ENCODE results near the gene SPOPL. TPM values are rescaled to one million over a fixed set of nuclear protein-coding genes. Genes with fewer than 3 reads are reported as not detected.

The SPOPL gene
- total and polyA plus RNA-seq, 9 of the 15 experiments (the other 6 are each of a cell fraction or from before 2014, with no cell fraction given): 0.53 to 6.1 (median 4.1) TPM

DNA sequence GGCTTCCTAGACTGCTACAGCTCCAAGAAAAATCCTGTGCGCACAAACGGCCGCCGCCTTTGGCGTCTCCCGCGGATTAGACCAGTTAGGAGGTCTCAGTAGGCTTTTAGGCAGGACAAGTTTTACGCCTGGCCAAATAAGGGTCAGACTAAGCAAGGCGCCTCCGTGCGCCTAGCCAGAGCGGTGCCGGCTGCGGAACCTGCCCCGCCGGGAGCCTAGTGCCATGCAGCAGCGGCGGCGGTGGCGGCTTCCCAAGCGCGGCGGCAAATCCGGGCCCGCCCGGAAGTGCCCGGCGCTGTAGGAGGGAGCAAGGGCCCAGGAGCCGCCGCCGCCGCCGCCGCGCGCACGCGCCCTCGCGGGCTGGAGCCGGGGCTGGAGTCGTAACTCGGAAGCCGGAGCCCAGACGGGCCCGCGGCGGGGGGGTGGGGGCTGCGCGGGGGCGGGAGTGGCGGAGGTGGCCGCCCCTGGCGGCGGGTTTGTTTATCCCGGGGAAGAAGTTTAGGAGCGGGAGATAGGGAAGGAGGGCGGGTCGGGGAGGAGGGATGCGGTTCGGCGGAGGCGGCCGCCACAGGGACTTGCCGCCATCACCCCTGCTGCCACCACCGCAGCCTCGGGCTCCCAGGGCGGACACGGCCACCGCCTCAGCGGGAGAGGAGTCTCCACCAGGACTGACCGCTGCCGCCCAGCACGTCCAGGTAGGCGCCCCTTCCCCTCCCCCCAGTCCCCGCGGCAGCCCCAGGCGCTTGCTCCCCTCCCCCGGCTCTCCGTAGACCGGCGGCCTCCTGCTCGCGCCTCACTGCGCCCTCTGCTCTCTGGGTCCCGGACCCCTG, at the start of gene SPOPL (continued):
- TF ChIP-seq, protein P1, sequence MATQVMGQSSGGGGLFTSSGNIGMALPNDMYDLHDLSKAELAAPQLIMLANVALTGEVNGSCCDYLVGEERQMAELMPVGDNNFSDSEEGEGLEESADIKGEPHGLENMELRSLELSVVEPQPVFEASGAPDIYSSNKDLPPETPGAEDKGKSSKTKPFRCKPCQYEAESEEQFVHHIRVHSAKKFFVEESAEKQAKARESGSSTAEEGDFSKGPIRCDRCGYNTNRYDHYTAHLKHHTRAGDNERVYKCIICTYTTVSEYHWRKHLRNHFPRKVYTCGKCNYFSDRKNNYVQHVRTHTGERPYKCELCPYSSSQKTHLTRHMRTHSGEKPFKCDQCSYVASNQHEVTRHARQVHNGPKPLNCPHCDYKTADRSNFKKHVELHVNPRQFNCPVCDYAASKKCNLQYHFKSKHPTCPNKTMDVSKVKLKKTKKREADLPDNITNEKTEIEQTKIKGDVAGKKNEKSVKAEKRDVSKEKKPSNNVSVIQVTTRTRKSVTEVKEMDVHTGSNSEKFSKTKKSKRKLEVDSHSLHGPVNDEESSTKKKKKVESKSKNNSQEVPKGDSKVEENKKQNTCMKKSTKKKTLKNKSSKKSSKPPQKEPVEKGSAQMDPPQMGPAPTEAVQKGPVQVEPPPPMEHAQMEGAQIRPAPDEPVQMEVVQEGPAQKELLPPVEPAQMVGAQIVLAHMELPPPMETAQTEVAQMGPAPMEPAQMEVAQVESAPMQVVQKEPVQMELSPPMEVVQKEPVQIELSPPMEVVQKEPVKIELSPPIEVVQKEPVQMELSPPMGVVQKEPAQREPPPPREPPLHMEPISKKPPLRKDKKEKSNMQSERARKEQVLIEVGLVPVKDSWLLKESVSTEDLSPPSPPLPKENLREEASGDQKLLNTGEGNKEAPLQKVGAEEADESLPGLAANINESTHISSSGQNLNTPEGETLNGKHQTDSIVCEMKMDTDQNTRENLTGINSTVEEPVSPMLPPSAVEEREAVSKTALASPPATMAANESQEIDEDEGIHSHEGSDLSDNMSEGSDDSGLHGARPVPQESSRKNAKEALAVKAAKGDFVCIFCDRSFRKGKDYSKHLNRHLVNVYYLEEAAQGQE (IDR thresholded peaks at IDR 0.05; ENCODE audit: borderline replicate concordance): no peak
- TF ChIP-seq, protein P1 (CRISPR knock-in tag; IDR thresholded peaks at IDR 0.05; ENCODE audit: low read depth): no peak
- no peak for TF ChIP-seq SMARCA5 (IDR thresholded peaks at IDR 0.05)
- TF ChIP-seq RBM17 (IDR thresholded peaks at IDR 0.05; ENCODE audit: borderline replicate concordance, low read depth, low read length): no peak
- no peak for TF ChIP-seq KLF13 (tag; IDR thresholded peaks at IDR 0.05; ENCODE audit: borderline replicate concordance, low read depth)
- TF ChIP-seq NR4A1 (CRISPR knock-in tag; IDR thresholded peaks at IDR 0.05): no peak
- no peak for TF ChIP-seq NR4A1 (tag; IDR thresholded peaks at IDR 0.05)
- no peak for TF ChIP-seq CAMTA2 (CRISPR knock-in tag; conservative IDR thresholded peaks at IDR 0.05)
- TF ChIP-seq MTA2 (IDR thresholded peaks at IDR 0.05; ENCODE audit: low read depth): no peak
- TF ChIP-seq MYBL2 (IDR thresholded peaks at IDR 0.05; ENCODE audit: low read depth): no peak
- TF ChIP-seq MYBL2 (CRISPR knock-in tag; IDR thresholded peaks at IDR 0.05; ENCODE audit: borderline replicate concordance): no peak
- TF ChIP-seq, protein P2, sequence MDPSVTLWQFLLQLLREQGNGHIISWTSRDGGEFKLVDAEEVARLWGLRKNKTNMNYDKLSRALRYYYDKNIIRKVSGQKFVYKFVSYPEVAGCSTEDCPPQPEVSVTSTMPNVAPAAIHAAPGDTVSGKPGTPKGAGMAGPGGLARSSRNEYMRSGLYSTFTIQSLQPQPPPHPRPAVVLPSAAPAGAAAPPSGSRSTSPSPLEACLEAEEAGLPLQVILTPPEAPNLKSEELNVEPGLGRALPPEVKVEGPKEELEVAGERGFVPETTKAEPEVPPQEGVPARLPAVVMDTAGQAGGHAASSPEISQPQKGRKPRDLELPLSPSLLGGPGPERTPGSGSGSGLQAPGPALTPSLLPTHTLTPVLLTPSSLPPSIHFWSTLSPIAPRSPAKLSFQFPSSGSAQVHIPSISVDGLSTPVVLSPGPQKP (CRISPR knock-in tag; IDR thresholded peaks at IDR 0.05): no peak
- no peak for TF ChIP-seq ARNT (IDR thresholded peaks at IDR 0.05)
- TF ChIP-seq CTBP1 (IDR thresholded peaks at IDR 0.05; ENCODE audit: borderline replicate concordance): peak; percentile 48
- TF ChIP-seq PHF8 (IDR thresholded peaks at IDR 0.05; ENCODE audit: borderline replicate concordance, low read length): peak; percentile 93
- no peak; the same call in 1 of the 2 replicates for TF ChIP-seq ZBTB1 (CRISPR knock-in tag; IDR thresholded peaks at IDR 0.05; ENCODE audit: borderline replicate concordance, low read depth)
